CD8-positive, alpha-beta memory T cell (primary cell): Measurements from ENCODE around the gene CYLD. TPM values are rescaled to one million over a fixed set of nuclear protein-coding genes. Genes with fewer than 3 reads are reported as not detected.

Experiments
- CTCF ChIA-PET: fragments of 350-600 bp; sonication (Branson Sonifier 250); formaldehyde crosslinking; loops from one replicate; lab custom pipeline; 2021; ENCODE audit warnings: antibody characterized with exemption; lab: Charles Lee
- POLR2A ChIA-PET: fragments of 350-600 bp; sonication (Branson Sonifier 250); formaldehyde crosslinking; loops from one replicate; lab custom pipeline; 2021; ENCODE audit warnings: antibody characterized with exemption; lab: Charles Lee
- DNase-seq, 5 donors: peaks; one replicate each; pipeline versions ENCODE4 v3.0.0 to v3.0.0-alpha.2; 2020 to 2022; ENCODE audit warnings: mixed read lengths in 1 of 5
- H3K27ac ChIP-seq: one replicate; pipeline ENCODE4 v1.7.0; 2013; ENCODE audit warnings: low read depth, mild to moderate bottlenecking, low read length, moderate library complexity
- H3K27me3 ChIP-seq: 2 replicates; pipeline ENCODE4 v1.7.0; 2013; ENCODE audit warnings: low read length, mild to moderate bottlenecking; ENCODE audit not compliant: insufficient read depth, poor library complexity, severe bottlenecking
- H3K36me3 ChIP-seq: 2 replicates; pipeline ENCODE4 v1.7.0; 2013; ENCODE audit warnings: mild to moderate bottlenecking, low read length, moderate library complexity; ENCODE audit not compliant: insufficient read depth
- H3K4me1 ChIP-seq: 2 replicates; pipeline ENCODE4 v1.7.0; 2013; ENCODE audit warnings: mild to moderate bottlenecking, low read length, moderate library complexity; ENCODE audit not compliant: insufficient read depth
- H3K4me3 ChIP-seq: 2 replicates; pipeline ENCODE4 v1.7.0; 2013; ENCODE audit warnings: mild to moderate bottlenecking, low read length
- H3K9me3 ChIP-seq: 2 replicates; pipeline ENCODE4 v1.7.0; 2013; ENCODE audit warnings: mild to moderate bottlenecking, low read length
- H3K27ac Mint-ChIP-seq, 8 donors: one replicate each; pipeline ENCODE4 v1.8.0; 2020 to 2021; ENCODE audit warnings: mixed read lengths in 8 of 8, mild to moderate bottlenecking in 6 of 8, inconsistent platforms in 3 of 8, moderate library complexity in 3 of 8
- H3K27me3 Mint-ChIP-seq, 2 donors: one replicate each; pipeline ENCODE4 v1.8.0; 2020 to 2021; ENCODE audit warnings: mixed read lengths in 2 of 2, mild to moderate bottlenecking in 1 of 2, moderate library complexity in 1 of 2
- H3K36me3 Mint-ChIP-seq, 3 donors: one replicate each; pipeline ENCODE4 v1.8.0; 2020 to 2021; ENCODE audit warnings: mixed read lengths in 3 of 3, inconsistent platforms in 1 of 3, mild to moderate bottlenecking in 1 of 3
- H3K4me1 Mint-ChIP-seq, 3 donors: one replicate each; pipeline ENCODE4 v1.8.0; 2020 to 2021; ENCODE audit warnings: mixed read lengths in 3 of 3, inconsistent platforms in 1 of 3, mild to moderate bottlenecking in 1 of 3
- H3K4me3 Mint-ChIP-seq, 7 donors: one replicate each; pipeline ENCODE4 v1.8.0; 2020 to 2021; ENCODE audit warnings: mixed read lengths in 7 of 7, mild to moderate bottlenecking in 6 of 7, moderate library complexity in 4 of 7, inconsistent platforms in 2 of 7
- H3K9me3 Mint-ChIP-seq, 5 donors: one replicate each; pipeline ENCODE4 v1.8.0; 2020 to 2022; ENCODE audit warnings: mixed read lengths in 5 of 5, mild to moderate bottlenecking in 3 of 5, moderate library complexity in 2 of 5, inconsistent platforms in 1 of 5
- polyA plus RNA-seq: library from polyadenylated mRNA; unstranded; fragments of 300-500 nt; fragmentation: Illumina TruSeq; gene quantifications from one replicate; pipeline ENCODE4 v1.2.3, GENCODE V29; 2021
- total RNA-seq, 2 experiments: library from RNA; stranded (reverse); gene quantifications; one replicate each; pipeline ENCODE4 v1.2.3, GENCODE V29; 2021

The CYLD gene
- total and polyA plus RNA-seq, 3 experiments from 2014 or later = 105 to 152 (median 144) TPM

GRCh38 chr16:50781518-50781917 is 39.6 kb downstream of the CYLD start:
- no peaks in the 10 kb centered on the region for H3K27me3 ChIP-seq
- no peaks in the 10 kb centered on the region for H3K27me3 Mint-ChIP-seq
- H3K27ac Mint-ChIP-seq = peak overlapping the region; percentile 4 to 92 (median 84)
- no peaks in the 10 kb centered on the region for H3K9me3 ChIP-seq
- POLR2A ChIA-PET = no interaction called here
- peaks cover 14% of the 10 kb centered on the region for H3K4me1 ChIP-seq
- peaks cover 61% of the 10 kb centered on the region for H3K36me3 ChIP-seq
- H3K4me1 Mint-ChIP-seq = peaks cover 45 to 74% (median 66%) of the 10 kb centered on the region in 3 donors
- H3K4me3 ChIP-seq = no peak overlapping the region
- H3K36me3 Mint-ChIP-seq = peaks cover 31 to 90% (median 48%) of the 10 kb centered on the region in 3 donors
- H3K9me3 Mint-ChIP-seq = no peaks in the 10 kb centered on the region
- no peak overlapping the region for H3K27ac ChIP-seq
- no peak for DNase-seq
- CTCF ChIA-PET = interaction anchor here (0.8 to 3.1 kb wide), 5 partner anchors 12 to 116 kb away, joined by 3 to 15 read pairs (median 3); no protein-coding TSS in a partner anchor
- peak overlapping the region in 6 of 7 donors; percentile 27 to 81 (median 58) for H3K4me3 Mint-ChIP-seq

- POLR2A ChIA-PET = no interaction called here
- H3K27ac ChIP-seq = no peak overlapping the region
Measured at GRCh38 chr16:50789757-50790156, 47.9 kb downstream of the CYLD start.

GRCh38 chr16:50791522-50791921 is 49.6 kb downstream of the CYLD start:
- Mint-ChIP-seq H3K9me3 (peaks cover 0 to 7% (median 2%) of the 10 kb centered on the region in 5 donors), H3K4me3 (no peak overlapping the region), H3K27me3 (no peaks in the 10 kb centered on the region), H3K4me1 (peaks cover 4 to 22% (median 15%) of the 10 kb centered on the region in 3 donors), H3K36me3 (peaks cover 21 to 87% (median 36%) of the 10 kb centered on the region in 3 donors), H3K27ac (peak overlapping the region in 2 of 8 donors; percentile 10 to 21)
- CTCF ChIA-PET = interaction anchor here (2.0 kb wide), 1 partner anchor 15 kb away, joined by 8 read pairs; no protein-coding TSS in a partner anchor
- Histone ChIP-seq H3K36me3 (peaks cover 68% of the 10 kb centered on the region), H3K27ac (no peak overlapping the region), H3K4me3 (no peak overlapping the region), H3K27me3 (no peaks in the 10 kb centered on the region), H3K4me1 (no peaks in the 10 kb centered on the region), H3K9me3 (no peaks in the 10 kb centered on the region)
- POLR2A ChIA-PET = interaction anchor here (0.6 kb wide), 1 partner anchor 47 kb away, joined by 4 read pairs; no protein-coding TSS in a partner anchor
- no peak for DNase-seq

More at GRCh38 chr16:50789757-50790156, 47.9 kb downstream of the CYLD start:
- Mint-ChIP-seq H3K27me3 (no peaks in the 10 kb centered on the region), H3K4me1 (peaks cover 4 to 19% (median 15%) of the 10 kb centered on the region in 3 donors), H3K27ac (peak overlapping the region in 5 of 8 donors; percentile 15 to 85 (median 58)), H3K4me3 (no peak overlapping the region), H3K36me3 (peaks cover 30 to 85% (median 32%) of the 10 kb centered on the region in 3 donors), H3K9me3 (peaks cover 0 to 7% (median 2%) of the 10 kb centered on the region in 5 donors)
- no peak overlapping the region for H3K4me3 ChIP-seq
- no peak for DNase-seq
- H3K9me3 ChIP-seq = no peaks in the 10 kb centered on the region
- peaks cover 64% of the 10 kb centered on the region for H3K36me3 ChIP-seq
- CTCF ChIA-PET = interaction anchor here (1.8 kb wide), 1 partner anchor 15 kb away, joined by 6 read pairs; no protein-coding TSS in a partner anchor
- H3K27me3 ChIP-seq = no peaks in the 10 kb centered on the region
- no peaks in the 10 kb centered on the region for H3K4me1 ChIP-seq

GRCh38 chr16:50796829-50797228 is 54.9 kb downstream of the CYLD start:
- Mint-ChIP-seq H3K4me1 (peaks cover 4 to 24% (median 4%) of the 10 kb centered on the region in 3 donors), H3K9me3 (no peaks in the 10 kb centered on the region), H3K4me3 (no peak overlapping the region), H3K27ac (peak overlapping the region in 7 of 8 donors; percentile 0 to 83 (median 13)), H3K36me3 (peaks cover 0 to 88% (median 32%) of the 10 kb centered on the region in 3 donors), H3K27me3 (no peaks in the 10 kb centered on the region)
- H3K9me3 ChIP-seq = no peaks in the 10 kb centered on the region
- no peak overlapping the region for H3K4me3 ChIP-seq
- no peak for DNase-seq
- ChIA-PET POLR2A (no interaction called here), CTCF (interaction anchor here (1.1 to 4.0 kb wide), 4 partner anchors 9 to 483 kb away, joined by 3 to 30 read pairs (median 8); no protein-coding TSS in a partner anchor)
- H3K27ac ChIP-seq = no peak overlapping the region
- peaks cover 48% of the 10 kb centered on the region for H3K36me3 ChIP-seq
- H3K4me1 ChIP-seq = no peaks in the 10 kb centered on the region
- H3K27me3 ChIP-seq = no peaks in the 10 kb centered on the region

- Histone ChIP-seq H3K9me3 (no peaks in the 10 kb centered on the region), H3K4me3 (no peak overlapping the region), H3K27me3 (no peaks in the 10 kb centered on the region), H3K27ac (no peak overlapping the region), H3K4me1 (no peaks in the 10 kb centered on the region), H3K36me3 (peaks cover 42% of the 10 kb centered on the region)
- Mint-ChIP-seq H3K27me3 (no peaks in the 10 kb centered on the region), H3K4me1 (peaks cover 4 to 24% (median 4%) of the 10 kb centered on the region in 3 donors), H3K27ac (peak overlapping the region in 6 of 8 donors; percentile 1 to 83 (median 30)), H3K9me3 (no peaks in the 10 kb centered on the region), H3K36me3 (peaks cover 0 to 86% (median 31%) of the 10 kb centered on the region in 3 donors), H3K4me3 (no peak overlapping the region)
- ChIA-PET POLR2A (no interaction called here), CTCF (interaction anchor here (4.0 kb wide), 1 partner anchor 8 kb away, joined by 30 read pairs; no protein-coding TSS in a partner anchor)
- DNase-seq = no peak
Measured at GRCh38 chr16:50797456-50797855, 55.6 kb downstream of the CYLD start.

GRCh38 chr16:50800074-50800473 is 58.2 kb downstream of the CYLD start:
- Mint-ChIP-seq H3K27me3 (no peaks in the 10 kb centered on the region), H3K4me1 (peaks cover 4 to 24% (median 4%) of the 10 kb centered on the region in 3 donors), H3K4me3 (no peak overlapping the region), H3K9me3 (no peaks in the 10 kb centered on the region), H3K36me3 (peaks cover 0 to 66% (median 23%) of the 10 kb centered on the region in 3 donors), H3K27ac (peak overlapping the region in 4 of 8 donors; percentile 13 to 84 (median 71))
- Histone ChIP-seq H3K4me1 (no peaks in the 10 kb centered on the region), H3K4me3 (no peak overlapping the region), H3K36me3 (peaks cover 23% of the 10 kb centered on the region), H3K27me3 (no peaks in the 10 kb centered on the region), H3K27ac (no peak overlapping the region), H3K9me3 (no peaks in the 10 kb centered on the region)
- POLR2A ChIA-PET = interaction anchor here (0.6 kb wide), 1 partner anchor 567 kb away, joined by 4 read pairs; no protein-coding TSS in a partner anchor
- no peak for DNase-seq
- CTCF ChIA-PET = interaction anchor here (1.4 kb wide), 1 partner anchor 135 kb away, joined by 3 read pairs; no protein-coding TSS in a partner anchor

GRCh38 chr16:50801036-50801435 is 59.1 kb downstream of the CYLD start:
- no peak for DNase-seq
- POLR2A ChIA-PET = no interaction called here
- Mint-ChIP-seq H3K36me3 (peaks cover 0 to 56% (median 17%) of the 10 kb centered on the region in 3 donors), H3K27me3 (no peaks in the 10 kb centered on the region), H3K27ac (peak overlapping the region in 5 of 8 donors; percentile 14 to 75 (median 37)), H3K4me3 (no peak overlapping the region), H3K9me3 (no peaks in the 10 kb centered on the region), H3K4me1 (peaks cover 3 to 22% (median 4%) of the 10 kb centered on the region in 3 donors)
- Histone ChIP-seq H3K9me3 (no peaks in the 10 kb centered on the region), H3K4me1 (peaks cover 5% of the 10 kb centered on the region), H3K27me3 (no peaks in the 10 kb centered on the region), H3K27ac (no peak overlapping the region), H3K36me3 (peaks cover 13% of the 10 kb centered on the region), H3K4me3 (no peak overlapping the region)
- CTCF ChIA-PET = interaction anchor here (1.4 kb wide), 1 partner anchor 136 kb away, joined by 3 read pairs; no protein-coding TSS in a partner anchor

- H3K27ac Mint-ChIP-seq = peak overlapping the region in 6 of 8 donors; percentile 3 to 75 (median 55)
- Histone ChIP-seq H3K4me1 (peaks cover 6% of the 10 kb centered on the region), H3K9me3 (no peaks in the 10 kb centered on the region), H3K36me3 (peaks cover 5% of the 10 kb centered on the region), H3K27ac (no peak overlapping the region), H3K4me3 (no peak overlapping the region), H3K27me3 (no peaks in the 10 kb centered on the region)
- peaks cover 0 to 47% (median 8%) of the 10 kb centered on the region in 3 donors for H3K36me3 Mint-ChIP-seq
- POLR2A ChIA-PET = no interaction called here
- H3K4me3 Mint-ChIP-seq = no peak overlapping the region
- no peak for DNase-seq
- CTCF ChIA-PET = interaction anchor here (1.0 kb wide), 1 partner anchor 505 kb away, joined by 3 read pairs; no protein-coding TSS in a partner anchor
- peaks cover 10 to 22% (median 10%) of the 10 kb centered on the region in 3 donors for H3K4me1 Mint-ChIP-seq
- H3K27me3 Mint-ChIP-seq = no peaks in the 10 kb centered on the region
- H3K9me3 Mint-ChIP-seq = no peaks in the 10 kb centered on the region
Measured at GRCh38 chr16:50802000-50802399, 60.1 kb downstream of the CYLD start.
